OCI-M2 (cell line): ENCODE data around the gene SPIB.

Experiments
- DNase-seq: peaks from one replicate; lab custom pipeline; 2025; ENCODE audit not compliant: unreplicated experiment; lab: John Stamatoyannopoulos, UW

Gene SPIB

DNA sequence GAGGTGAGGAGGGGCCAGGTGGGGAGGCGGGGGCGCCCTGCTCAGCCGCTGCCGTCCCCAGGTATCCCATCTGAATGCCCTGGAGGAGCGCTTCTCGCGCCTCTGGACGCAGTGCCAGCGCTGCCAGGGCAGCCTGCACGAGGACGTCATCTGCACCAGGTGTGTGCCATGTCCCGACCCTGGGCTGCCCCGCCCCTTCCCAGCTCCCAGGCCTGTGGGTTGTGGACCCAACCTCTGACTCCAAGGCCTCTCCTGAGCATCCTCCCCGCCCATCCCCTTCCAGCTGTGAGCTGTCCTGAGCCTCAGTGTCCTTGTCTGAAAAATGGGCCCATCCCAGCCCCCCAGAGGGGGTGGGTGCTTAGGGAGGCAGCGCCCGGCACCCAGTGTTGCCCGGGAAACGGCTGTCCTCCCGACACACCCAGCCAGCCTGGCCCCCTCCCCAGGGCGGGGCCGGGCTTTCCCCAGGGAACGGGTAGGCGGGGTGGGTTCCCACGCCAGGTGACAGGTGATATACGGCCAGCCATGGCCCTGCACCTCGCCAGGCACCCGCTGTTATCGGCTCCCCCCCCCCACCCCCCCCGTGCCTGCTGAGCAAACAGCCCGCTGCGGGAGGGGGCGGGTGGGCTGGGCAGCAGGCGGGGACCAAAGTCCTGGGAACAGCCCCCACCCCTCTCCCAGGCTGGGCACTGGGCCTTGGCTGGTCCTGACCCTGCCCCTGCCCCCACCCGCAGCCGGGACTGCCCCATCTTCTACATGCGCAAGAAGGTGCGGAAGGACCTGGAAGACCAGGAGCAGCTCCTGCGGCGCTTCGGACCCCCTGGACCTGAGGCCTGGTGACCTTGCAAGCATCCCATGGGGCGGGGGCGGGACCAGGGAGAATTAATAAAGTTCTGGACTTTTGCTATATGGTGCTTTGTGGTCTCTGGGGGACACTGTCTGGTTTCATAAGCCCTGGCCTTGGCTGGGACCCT is 1.3 kb upstream of the SPIB start:
- no peak for DNase-seq

DNA sequence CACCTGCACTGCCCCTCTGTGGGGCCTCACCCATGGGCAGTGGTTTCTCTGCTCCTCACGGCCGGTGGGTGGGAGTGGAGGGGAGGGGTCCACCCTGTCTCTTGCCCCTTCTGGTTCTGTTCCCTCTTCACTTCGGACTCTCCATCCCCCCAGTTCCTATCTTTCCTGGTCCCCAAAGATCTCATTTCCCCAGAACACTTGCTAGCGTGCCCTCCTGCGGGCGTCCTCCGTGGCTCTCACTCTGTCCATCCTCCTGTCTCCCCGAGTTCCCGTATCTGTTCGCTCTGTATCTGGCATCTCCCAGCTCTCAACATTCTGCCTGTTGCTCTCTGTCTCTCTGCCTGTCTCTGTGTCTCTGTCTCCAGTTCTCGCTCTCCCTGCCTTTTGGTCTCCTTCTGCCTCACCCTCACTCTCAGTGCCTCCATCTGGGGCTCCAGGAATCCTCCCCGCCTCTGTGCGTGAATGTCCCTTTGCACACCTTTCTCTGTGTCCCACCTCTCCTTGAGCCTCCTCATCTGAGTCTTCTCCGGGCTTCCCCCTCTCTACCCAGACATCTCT is 363 bp downstream of the SPIB start:
- DNase-seq = no peak

DNA sequence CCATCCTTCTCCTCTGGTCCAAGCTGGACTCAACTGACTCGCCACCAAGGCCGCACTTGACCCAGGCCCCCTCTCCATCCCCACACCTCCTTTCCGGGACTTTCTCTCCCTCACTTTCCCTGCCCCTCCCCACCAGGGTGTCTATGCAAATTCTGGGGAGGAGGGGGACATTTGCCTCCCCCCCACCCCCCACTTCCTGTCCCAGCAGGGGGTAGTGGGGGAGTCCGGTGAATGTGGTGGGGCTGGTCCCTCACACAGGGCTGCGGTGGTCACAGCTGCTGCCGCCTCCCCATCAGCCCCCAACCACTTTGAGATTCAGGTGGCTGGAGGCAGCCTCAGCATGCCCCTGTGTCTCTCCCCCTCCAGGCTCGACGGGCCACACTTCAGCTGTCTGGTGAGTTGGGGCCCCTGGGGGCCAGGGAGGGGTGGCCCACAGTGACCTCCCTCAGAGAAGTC is 870 bp downstream of the SPIB start:
- DNase-seq = no peak

DNA sequence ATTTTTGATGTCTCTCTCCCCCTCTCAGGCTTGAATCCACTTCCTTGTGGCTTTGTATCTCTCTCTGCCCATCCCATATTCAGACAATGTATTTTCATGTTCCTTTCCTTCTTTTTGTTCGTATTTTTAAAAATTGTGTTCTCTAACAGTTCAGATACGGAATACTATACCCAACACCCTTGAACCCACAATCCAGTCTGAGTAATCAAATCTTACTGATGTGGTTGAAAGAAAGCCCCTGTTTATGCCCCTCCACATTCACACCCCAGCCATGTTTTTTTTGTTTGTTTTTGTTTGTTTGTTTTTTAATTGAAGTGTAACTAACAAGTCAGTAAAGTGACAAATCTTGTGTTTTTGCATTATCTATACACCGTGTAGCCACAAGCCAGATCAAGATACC is 1.4 kb downstream of the SPIB start:
- no peak for DNase-seq

DNA sequence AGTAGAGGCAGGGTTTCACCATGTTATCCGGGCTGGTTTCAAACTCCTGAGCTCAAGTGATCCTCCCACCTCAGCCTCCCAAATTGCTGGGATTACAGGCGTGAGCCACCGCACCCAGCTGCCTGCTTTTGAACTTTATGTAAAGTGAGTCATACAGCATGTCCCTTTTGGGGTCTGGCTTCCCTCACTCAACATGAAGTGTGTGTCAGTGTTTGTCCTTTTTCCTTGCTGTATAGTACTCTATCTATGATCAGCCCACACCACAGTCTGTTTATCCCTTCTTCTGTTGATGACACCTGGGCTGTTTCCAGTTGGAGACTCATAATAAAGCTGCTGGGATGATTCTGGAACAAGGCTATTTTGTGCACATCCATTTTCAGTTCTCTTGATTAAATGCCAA is 2.1 kb downstream of the SPIB start:
- DNase-seq = no peak

DNA sequence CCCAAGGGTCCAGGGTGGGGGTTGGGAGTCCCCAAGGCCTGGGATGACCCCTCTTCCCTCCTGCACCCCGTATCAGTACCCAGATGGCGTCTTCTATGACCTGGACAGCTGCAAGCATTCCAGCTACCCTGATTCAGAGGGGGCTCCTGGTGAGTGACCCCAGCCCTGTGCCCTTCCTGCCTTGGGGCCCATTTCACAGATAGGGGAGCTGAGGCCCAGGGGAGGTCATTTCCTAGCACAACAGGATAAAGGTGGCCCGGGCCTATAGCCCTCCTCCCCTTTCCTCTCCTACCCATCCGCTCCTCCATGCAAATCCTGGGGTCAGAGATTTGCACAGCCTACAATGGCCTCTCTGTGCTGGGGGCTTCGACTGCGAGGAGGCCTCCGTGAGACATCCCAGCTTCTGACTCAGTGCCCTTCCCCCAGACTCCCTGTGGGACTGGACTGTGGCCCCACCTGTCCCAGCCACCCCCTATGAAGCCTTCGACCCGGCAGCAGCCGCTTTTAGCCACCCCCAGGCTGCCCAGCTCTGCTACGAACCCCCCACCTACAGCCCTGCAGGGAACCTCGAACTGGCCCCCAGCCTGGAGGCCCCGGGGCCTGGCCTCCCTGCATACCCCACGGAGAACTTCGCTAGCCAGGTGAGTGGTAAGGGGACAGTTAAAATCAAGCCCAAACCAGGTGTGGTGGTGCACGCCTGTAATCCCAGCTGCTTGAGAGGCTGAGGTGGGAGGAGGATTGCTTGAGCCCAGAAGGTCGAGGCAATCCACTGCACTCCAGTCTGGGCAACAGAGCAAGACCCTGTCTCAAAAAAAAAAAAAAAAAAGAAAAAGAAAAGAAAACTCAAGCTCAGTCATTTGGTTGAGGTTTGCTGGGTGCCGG is 3.9 kb downstream of the SPIB start:
- no peak for DNase-seq

DNA sequence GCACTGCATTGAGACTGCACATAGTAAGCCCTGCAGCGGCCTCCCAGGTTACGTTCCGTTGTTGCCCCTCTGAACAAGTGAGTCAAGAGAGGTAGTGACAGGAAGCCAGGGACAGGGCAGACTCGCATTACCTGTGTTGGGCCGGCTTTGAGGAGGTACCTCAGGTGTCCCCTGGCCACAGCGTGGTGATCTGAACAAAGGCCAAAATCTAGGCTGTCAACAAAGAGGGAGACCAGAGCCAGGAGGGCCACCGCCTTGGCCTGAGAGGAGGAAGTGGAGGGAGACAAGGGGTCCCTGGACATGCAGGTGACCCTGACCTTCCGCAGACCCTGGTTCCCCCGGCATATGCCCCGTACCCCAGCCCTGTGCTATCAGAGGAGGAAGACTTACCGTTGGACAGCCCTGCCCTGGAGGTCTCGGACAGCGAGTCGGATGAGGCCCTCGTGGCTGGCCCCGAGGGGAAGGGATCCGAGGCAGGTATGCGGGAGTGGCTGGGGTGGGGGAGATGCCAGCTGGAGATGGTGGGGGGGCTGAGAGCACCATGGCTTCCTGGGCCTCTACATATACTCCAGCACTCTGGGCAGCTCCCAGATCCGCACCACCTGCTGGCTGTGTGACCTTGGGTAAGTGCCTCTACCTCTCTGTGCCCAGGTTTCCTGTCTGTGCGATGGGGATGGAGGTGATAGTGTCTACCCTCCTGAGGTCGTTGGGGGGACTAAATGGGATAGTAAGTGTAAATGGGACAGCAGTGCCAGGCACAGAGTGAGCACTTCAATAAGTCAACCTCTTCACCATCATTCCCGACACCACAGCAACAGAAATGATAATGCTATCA is 4.8 kb downstream of the SPIB start:
- DNase-seq = no peak

DNA sequence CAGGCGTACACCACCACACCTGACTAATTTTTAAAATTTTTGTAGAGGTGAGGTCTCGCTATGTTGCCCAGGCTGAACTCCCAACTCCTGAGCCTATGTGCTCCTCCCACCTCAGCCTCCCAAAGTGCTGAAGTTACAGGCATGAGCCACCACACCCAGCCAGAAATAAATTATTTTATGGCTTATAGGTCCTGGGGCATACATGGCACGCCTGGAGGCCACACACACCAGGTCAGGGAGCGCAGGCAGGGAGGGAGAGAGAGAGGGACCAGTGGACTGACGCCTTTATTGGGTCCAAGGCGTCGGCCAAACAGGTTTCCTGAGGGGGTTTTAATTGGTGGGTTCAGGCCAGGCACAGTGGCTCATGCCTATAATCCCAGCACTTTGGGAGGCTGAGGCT is 6.8 kb downstream of the SPIB start:
- no peak for DNase-seq

DNA sequence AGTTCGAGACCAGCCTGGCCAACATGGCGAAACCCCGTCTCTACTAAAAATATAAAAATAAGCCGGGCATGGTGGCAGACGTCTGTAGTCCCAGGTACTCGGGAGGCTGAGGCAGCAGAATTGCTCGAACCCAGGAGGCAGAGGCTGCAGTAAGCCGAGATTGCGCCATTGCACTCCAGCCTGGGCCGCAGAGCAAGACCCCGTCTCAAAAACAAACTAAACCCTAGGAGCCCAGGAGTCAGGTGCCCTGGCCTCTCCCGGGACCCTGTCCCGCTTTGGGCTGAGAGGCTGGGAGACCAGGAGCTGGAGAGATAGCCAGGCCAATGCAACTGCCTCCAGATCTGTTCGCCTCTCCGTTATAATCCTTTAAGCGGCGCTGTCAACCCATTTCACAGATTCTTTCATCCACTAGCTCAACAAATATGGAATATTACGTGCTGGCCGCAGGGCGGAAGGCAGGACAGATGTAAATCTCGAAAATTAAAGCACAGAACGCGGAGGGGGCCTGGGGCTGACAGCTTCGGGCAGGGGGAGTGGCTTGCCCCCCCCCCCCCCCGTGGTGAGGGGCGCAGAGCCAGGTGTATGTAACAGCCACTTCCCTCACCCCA is 8.7 kb downstream of the SPIB start:
- DNase-seq = no peak

DNA sequence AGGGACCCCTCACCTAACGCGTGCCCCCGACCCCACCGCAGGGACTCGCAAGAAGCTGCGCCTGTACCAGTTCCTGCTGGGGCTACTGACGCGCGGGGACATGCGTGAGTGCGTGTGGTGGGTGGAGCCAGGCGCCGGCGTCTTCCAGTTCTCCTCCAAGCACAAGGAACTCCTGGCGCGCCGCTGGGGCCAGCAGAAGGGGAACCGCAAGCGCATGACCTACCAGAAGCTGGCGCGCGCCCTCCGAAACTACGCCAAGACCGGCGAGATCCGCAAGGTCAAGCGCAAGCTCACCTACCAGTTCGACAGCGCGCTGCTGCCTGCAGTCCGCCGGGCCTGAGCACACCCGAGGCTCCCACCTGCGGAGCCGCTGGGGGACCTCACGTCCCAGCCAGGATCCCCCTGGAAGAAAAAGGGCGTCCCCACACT is 9.3 kb downstream of the SPIB start:
- DNase-seq = no peak

DNA sequence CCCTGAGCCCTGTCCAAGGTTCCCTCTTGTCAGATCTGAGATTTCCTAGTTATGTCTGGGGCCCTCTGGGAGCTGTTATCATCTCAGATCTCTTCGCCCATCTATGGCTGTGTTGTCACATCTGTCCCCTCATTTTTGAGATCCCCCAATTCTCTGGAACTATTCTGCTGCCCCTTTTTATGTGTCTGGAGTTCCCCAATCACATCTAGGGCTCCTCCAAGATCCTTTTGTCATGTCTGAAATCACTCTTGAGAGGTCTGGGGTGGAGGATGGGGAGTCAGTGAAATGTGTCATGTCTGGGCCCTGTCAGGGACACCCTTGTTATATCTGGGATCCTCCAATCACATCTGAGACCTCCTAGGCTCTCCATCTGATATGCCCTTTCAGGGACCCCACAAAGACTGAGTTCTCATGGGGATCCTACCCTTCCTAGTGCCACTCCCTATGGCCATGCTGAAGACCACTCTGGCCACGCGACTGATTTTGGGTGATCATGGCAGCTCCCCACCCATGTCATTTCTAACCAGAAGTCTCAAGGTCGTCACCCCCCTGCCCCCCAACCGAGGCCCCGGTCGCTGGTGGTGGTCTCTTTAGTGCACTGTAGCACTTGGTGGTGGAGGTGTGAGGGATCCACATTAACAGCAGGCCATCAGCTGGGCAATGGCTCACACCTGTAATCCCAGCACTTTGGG is 10.2 kb downstream of the SPIB start:
- DNase-seq = no peak

DNA sequence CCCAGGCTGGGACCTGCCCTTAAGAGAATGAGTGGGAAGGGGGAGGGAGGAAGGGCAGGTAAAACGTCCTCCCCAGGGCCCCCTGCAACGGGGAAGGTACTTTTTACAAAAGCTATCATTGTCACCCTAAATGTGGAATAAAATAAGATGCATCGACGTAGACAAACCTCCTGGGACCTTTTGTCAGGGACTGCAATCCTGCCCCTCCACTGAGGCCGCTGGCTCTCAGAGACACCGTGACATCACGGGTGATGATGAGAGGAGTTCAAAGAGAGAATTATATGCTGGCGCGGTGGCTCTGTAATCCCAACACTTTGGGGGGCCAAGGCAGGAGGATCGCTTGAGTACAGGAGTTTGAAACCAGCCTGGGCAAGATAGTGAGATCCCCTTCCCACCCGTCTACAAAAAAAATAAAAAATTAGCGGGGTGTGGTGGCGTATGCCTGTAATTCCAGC is 12.2 kb downstream of the SPIB start:
- DNase-seq = no peak

DNA sequence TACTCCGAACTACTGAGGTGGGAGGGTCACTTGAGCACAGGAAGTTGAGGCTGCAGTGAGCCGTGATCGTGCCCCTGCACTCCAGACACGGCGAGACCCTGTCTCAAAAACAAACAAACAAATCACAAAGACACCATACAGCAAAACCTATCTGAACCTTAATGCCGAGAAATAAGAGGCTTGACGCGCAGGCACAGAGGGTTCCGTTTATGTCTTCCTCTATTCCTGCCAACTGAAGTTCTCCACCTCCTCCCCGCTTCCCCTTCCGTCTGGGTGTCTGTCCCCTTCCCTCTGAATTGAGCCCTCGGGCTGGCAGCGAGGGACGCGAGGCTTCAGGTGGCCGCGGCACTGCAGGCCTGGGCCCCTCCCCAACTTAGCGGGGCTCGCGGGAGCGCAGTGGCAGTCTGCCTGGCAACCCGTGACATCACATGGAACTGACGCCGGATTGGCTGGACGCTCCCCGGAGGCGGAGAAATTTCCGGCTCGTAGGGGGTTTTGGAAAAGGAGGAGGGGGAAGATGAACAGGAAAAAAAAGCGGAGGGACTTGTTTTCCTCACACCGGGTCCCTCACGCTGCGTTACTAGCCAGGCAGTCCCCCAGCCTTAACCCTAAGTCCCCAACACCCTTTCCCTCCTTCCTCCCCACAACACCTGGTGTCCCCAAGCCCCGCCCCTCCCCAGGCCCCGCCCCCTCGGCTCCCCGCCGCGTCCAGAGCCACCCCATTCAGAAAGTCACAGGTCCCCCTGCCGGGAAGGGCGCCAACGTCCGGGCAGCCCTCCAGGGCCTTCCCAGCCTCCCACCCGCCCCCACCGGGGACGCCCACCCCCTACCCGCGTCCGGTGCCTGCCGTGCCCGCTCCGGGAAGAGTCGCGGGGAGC is 12.8 kb downstream of the SPIB start:
- DNase-seq = peak; percentile 96

DNA sequence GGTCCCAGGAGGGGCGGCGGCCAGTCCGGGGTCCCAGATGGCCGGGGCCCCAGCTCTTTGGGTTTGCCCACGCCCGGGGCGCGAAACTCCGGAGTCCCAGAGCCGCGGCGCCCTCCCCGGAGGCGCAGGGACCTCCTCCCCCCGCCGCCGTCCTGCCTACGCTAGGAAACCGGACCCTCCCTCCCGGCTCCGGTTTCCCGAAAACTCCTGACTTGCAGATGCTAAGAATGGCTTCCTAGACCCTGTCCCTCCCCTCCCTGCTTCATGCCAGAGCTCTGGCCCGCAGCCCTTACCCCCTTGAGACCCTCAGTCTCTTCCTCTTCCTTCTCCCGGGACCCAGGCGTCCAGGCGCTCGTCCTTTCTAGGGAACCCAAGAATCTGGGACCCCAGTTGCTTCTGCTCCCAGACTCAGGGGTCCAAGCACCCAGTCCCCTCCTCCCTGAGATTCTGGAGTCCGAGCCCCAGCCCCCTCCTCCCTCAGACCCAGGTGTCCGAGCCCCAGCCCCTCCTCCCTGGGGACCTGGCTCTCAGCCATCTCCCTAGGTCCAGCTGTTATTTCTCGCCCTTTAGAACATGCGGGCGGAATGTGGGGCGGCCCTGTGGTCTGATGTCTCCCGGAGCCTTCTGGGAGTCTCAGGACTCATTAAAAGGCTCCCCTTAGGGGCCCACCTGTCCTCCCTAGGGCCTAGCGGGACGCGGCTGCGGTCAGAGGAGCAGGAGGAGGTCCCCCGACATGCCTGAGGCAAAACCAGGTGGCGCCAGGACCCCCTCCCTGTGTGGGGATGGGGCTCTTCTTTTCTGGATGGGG is 13.7 kb downstream of the SPIB start, which contains the start of gene MYBPC2:
Gene MYBPC2 (plus strand): TSS at position 672 of the 808 bp plus-strand sequence. CDS start 62 bp downstream, at position 734.
- DNase-seq = no peak

DNA sequence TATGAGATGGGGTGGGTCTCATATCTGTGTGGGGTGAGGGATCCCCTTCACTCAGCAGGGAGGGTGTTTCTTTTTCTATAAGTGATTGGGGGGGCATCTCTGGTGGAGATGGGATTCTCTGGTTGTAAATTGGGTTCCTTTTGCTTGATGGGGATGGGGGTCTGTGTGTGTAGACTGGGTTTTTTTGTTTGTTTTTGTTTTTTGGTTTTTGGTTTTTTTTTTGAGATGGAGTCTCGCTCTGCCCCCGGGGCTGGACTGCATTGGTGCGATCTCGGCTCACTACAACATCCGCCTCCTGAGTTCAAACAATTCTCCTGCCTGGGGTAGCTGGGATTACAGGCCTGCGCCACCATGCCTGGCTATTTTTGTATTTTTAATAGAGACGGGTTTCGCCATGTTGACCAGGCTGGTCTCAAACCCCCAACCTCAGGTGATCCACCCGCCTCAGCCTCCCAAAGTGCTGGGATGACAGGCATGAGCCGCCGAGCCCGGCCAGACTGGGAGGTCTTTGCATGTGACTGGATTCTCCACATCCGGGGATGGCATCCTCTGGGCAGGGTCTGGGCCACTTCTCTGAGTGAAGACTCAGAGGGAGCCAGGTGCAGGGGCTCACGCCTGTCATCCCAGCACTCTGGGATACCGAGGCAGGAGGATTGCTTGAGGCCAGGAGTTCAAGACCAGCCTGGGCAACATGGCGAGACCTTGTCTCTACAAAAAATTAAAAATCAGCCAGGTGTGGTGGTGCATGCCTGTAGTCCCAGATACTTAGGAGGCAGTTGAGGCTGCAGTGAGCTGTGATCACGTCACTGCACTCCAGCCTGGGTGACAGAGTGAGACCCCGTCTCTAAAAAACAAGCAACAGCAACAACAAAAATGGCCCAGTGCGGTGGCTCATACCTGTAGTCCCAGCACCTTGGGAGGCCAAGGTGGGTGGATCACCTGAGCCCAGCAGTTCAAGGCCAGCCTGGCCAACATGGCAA is 14.8 kb downstream of the SPIB start:
- no peak for DNase-seq

DNA sequence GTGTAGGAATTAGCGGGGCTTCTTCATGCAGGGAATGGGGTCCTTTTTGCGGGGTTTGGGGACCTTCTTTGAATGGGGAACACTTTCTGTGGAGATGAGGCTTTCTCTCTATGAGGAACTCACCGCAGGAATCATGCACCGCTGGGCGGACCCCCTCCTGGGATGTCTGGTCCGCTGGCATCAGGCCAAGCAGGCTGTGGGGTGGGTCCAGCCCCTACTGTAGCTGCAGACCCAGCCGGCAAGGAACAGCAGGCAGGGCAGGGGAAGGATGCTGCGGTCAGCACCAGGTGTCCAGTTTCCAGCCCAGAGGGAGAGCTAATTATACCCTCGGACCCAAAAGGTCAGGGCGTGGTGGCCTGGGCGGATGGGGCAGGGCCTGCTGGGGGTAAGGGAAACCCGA is 15.8 kb downstream of the SPIB start:
- DNase-seq = no peak
